ENCODE data around the gene CD72. TPM values are rescaled to one million over a fixed set of nuclear protein-coding genes. Genes with fewer than 3 reads are reported as not detected.
A peak's percentile ranks its signal among the peaks of the same experiment; 100 is the strongest.
"Not testable (repeated sequence)": the region's sequence is repeated elsewhere in the genome, so short reads cannot be mapped to it uniquely, and the experiment has no call there.

The CD72 gene
- polyA plus RNA-seq, 12 donors, result 1.0 to 4.8 (median 2.1) TPM; not detected in 2

DNA sequence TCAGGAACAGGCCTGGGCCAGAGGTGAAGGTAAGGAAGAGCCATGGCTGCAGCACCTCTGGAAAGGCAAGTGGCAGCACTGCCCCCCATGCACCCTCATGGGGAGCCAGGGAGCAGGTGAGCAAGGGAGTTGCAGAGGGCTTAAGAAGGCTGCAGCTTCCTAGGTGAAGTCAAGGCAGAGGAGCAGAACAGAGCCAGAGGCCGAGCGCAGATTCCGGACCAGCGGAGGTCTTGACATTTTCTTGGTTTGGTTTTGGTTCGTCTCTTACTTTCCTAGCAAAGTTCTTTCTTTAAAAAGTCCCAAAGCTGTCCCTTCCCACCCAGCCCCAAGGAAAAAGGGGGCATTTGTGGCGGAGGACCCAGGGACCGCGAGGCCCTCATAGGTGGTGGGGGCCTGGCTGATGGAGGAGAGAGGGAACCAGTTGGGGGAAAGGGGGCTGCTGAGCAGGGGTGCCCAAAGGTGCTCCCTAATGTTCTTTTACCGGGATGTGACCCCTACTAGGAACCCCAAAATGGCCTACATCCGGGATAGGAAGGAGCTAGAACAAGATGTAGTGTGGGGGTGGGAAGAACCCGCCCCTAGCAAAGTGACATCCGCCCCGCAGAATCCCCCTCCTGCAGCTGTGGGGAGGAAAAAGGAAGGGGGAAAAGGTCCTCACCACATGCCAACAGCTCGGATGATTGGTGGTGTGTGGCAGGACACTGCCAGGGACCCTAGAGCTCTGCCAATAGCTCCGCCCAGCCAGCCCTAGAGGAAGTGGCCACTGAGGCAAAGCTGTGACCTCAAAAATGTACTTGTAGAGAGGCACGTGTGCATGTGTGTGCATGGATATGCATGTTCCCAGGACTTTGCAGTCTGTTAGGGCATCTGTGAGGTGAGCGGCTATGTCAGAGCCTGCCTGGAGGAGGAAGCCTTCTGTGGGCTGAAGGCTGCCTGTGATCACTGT is 914 bp upstream of the CD72 start:
- no peak for DNase-seq

DNA sequence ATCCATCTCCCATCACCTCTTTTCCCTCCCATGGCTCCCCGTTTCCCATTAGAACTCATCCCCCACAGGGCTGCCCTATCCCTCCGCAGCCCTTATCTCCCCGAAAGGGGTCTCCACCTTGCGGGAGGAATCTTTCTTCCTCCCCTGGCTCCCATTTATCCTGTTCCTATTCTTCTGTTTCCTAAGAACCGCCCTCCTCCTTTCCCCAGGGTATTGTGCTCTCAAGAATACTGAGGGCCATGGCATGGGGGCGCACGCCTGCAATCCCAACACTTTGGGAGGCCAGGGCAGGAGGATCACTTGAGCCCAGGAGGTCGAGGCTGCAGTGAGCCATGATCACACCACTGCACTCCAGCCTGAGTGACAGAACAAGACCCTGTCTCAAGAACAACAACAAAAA is 665 bp downstream of the CD72 start:
- no peak for DNase-seq

DNA sequence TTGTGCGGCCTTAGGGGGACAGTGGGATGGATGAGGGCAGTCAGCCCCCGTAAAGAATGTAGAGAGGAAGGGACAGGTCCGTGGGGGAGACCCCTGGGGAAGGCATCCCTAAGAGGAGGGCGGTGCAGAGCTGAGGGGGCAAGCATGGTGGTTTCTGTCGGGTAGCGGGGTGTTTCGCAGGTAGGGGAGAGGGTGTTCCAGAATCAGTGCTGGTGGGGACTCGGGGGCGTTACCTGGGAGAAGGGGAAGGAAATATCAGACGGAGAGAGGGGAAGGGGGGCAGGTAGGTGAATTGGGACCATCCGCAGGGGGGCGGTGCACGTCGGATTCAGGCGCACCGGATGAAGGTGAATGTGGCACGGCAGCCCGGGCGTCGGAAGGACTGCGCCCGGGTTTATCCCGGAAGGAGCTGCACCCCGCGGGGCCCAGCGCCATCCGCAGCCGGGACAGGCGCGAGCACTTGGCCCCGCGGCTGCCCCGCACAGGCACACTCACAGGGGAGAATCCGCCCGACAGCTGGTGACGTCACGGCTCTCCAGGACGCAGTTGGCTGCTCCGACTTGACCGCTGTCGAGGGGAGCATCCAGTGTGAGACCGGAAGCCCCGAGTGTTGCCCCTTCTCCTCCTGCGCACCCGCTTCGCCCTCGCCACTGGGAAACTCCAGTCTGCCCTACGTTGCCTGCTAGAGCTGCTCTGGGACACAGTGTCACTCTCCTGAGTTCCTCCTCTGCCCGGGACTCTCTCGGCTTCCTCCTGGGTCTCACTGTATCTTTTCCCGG is 1.3 kb downstream of the CD72 start:
- peak; percentile 34 for DNase-seq

DNA sequence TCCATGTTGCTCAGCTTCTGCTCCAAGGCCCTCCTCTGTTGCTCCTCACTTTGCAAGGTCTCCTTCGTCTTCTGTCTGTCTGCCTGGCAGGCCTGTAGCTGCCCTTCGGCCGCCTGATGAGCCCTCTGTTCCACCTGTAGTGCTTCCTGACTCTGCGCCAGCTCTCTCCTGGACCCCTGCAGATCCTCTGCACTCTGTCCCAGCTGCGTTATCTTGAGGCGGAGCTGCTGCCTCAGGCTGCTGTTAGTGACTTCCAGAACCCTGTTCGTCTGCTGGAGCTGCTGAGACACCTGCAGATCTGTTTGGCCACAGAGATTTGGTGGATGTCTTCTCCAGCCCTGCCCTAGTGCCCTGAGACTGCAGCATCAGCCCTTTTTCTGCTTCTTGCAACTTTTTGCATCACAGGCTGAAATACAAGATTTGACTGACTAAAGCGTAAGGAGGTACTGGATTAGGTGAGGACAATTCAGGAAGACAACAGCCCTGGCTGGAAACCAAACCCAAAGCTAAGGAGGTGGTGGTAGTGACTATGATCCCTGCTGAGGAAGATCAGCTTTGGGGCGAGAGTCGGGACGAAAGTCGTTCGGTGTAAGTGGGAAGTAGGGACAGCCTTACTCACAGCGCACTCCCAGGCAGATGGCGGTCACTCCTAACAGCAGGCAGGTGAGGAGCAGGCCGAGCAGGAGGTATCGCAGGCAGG is 2.1 kb downstream of the CD72 start:
- DNase-seq, result no peak

DNA sequence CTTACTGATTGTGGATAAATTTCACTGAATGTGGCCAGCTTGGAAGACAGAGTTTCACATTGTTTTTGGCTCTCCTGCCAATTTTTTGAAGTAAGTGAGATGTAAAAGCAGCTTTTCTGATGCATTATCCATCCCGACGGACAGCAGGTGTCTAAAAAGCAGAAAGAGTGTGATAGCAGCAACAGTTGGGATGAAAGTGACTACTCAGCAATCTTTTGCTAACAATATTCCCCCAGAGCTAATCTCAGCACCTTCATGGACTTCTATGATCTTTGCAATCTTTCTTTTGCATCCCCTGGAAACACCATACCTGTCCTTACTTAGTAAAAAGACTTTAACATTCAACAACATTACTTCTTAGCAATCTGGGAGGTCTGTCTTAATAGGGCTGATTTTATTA is 5.4 kb downstream of the CD72 start:
- no peak for DNase-seq

DNA sequence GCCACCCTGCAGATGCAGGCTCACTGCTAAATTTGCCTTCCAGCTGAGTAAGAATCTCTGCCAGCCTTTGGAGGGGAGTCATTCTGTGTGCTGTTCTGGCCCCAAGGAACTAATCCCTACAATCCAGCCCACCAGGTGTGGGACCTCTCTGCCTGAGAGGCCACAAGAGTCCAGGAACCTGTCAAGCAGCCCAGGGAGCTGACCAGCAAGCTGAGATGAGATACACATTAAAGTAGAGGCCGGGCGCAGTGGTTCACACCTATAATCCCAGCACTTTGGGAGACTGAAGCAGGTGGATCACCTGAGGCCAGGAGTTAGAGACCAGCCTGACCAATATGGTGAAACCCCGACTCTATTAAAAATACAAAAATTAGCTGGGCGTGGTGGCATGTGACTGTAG is 6.1 kb downstream of the CD72 start:
- DNase-seq, result not testable (repeated sequence)

DNA sequence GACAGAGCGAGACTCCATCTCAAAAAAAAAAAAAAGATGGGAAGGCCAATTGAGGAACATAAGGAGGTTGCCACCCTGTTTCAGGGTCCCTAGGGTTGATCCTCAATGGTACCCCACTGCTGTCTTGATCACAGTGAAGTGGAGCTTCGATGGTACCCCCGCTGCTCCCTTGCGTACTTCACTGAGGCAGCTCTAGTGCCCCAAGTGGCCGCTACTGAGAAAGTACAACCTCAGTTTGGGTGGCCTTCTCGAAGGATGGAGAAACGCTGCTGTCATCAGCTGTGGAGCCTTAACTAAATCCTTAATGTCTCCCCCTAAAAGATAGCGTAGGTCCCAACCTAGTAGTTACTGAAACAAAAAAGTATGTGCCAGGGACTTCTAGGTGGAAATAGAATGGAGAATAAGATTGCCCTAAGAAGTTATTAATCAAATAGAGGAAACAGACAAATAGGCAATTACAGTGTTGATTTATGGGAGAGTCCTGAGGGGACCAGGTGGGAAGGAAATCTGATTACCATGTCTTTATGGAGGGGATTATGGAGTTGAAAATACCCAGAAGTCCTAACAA is 6.9 kb downstream of the CD72 start:
- DNase-seq, result no peak

DNA sequence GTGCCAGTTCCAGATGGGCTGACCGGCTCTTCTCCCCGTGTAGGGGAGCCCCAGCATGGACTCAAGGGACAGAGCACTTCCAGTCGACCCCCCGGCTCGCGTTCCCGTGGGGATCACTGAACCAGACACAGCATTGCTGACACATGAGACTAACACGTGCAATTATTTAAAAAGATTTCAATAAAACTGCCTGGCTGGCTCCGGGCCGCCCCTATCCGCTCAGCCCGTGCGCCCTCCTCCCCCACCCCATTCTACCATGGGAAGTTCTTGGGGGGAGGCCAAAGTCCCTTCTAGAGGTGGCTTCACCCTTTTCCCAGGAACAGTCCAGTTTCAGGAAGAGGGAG is 8.4 kb downstream of the CD72 start:
- no peak for DNase-seq

DNA sequence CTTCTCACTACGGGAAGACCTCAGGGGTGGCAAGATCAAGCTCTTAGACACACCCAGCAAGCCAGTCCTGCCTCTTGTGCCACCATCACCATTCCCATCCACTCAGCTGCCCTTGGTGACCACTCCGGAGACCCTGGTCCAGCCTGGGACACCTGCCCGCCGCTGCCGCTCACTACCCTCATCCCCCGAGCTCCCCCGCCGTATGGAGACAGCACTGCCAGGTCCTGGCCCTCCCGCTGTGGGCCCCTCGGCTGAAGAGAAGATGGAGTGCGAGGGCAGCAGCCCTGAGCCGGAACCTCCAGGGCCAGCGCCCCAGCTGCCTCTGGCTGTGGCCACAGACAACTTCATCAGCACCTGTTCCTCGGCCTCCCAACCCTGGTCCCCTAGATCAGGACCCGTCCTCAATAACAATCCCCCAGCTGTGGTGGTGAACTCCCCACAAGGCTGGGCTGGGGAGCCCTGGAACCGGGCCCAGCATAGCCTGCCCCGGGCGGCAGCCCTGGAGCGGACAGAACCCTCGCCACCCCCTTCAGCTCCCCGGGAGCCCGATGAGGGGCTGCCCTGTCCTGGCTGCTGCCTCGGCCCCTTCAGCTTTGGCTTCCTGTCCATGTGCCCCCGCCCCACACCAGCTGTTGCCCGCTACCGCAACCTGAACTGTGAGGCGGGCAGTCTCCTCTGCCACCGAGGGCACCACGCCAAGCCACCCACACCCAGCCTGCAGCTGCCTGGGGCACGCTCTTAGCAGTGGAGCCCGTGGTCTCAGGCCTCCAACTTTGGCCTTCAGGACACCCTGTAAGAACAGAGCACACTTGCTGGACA is 9.0 kb downstream of the CD72 start:
- peak; percentile 38 for DNase-seq

DNA sequence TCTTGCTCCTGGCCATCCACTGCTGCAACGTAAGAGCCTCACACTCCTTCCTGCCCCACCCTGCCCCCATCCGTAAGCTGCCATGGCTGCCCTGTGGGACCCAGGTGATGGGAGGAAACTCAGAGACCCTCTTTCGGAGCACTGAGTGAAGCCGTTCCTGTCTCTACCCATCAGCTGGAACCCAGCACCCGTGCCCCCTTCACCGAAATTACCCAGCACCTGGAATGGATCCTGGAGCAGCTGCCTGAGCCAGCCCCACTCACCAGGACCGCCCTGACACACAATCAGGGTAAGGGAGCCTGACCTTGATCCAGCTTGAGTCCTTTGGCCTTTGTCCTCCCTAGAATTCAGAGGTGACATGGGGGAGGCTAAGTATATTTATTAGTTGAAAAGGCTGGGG is 10.0 kb downstream of the CD72 start:
- no peak for DNase-seq

DNA sequence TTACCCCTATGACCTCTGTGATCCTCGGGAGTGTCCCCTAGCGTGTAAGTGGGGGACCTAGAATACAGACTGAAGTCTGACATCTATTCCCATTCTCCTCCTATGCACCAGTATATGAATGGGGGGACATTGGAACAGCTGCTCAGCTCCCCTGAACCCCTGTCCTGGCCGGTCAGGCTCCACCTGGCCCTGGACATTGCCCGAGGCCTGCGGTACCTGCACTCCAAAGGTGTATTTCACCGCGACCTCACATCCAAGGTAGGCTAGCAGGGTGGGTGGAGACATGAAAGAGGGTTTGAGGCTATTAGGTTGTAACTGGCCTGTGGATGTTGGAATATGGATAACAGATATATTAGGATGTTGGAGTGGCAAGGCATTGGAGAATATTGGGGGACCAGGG is 11.5 kb downstream of the CD72 start:
- DNase-seq, result no peak

DNA sequence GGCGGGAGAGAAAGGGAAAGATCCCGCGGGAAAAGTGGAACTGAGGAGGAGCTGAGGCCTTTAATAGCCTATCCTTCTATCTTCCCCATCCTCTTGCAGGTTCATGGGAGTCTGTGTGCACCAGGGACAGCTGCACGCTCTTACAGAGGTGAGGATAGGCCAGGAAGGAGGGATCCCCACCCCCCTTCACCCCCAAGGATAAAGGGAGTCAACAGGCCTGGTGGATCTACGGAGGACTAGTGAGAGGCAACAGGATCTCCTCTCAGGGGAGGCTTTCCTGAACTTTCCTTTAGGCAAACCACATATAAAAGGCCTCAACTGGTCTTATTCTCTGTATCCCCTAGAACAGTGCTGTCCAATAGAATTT is 12.1 kb downstream of the CD72 start:
- DNase-seq, result no peak

DNA sequence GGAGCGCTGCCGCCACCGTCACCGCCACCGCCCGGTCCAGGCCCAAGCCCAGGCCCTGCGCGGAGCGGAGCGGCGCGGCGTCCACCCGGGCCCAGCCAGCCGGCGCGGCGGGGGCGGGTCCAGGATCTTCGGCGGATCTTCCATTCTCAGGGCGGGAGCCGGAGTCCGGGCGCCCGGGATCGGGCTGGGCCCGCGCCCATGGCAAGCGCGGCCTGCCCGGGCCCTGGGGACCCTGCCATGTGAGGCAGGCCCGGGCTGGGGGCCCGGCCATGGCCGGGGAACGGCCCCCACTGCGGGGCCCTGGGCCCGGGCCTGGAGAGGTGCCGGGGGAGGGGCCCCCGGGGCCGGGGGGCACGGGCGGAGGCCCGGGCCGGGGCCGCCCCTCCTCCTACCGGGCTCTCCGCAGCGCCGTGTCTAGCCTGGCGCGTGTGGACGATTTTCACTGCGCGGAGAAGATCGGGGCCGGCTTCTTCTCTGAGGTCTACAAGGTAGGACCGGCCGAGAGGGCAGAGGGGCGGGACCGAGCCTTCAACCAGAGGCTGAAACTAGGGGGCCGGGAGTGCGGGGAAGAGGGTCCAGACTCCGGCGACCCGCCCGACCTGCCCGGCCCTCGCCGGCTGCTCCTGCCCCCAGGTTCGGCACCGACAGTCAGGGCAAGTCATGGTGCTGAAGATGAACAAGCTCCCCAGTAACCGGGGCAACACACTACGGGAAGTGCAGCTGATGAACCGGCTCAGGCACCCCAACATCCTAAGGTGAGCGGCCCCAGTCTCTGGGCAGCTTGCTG is 12.7 kb downstream of the CD72 start:
- no peak for DNase-seq

DNA sequence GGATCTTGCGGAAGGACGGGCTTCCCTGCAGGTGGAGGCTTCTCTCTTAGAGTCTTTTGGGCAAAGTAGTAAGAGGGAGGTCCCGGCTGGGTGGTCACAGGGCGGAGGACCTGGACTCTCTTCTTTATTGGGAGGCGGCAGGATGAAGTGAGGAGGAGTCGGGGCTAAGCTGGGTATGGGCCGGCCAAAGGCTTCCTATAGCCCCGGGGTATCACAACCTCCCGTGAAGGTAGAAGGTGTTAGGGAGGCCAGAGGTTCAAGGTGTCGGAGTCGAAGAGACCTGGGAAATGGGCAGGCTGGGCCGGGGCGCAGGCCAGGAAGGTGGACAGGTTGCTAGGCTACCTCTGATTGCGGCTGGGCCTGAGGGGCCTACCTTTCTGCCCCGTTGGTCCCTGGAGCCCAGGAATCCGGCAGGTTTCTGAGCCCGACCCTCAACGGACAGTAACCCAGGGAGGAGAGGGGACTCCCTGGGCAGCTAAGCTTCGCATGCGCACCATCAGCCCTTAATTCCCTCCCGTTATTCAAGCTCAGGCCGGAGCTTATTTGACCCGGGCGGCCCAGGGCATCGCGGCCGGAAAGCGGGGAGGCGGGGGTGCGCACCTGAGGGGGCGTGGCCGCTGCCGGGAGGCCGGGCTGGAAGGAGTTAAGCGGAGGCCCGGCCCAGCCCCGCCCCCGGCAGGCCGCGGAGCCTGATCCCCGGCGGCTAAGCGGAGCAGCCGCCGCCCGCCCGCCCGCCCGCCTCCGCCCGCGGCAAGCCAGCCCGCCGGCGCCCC is 13.4 kb downstream of the CD72 start, which contains the start of gene TESK1:
TESK1 (plus strand) TSS at position 685 of the 773 bp plus-strand sequence. CDS start 358 bp downstream, outside the sequence.
- DNase-seq, result peak; percentile 51

DNA sequence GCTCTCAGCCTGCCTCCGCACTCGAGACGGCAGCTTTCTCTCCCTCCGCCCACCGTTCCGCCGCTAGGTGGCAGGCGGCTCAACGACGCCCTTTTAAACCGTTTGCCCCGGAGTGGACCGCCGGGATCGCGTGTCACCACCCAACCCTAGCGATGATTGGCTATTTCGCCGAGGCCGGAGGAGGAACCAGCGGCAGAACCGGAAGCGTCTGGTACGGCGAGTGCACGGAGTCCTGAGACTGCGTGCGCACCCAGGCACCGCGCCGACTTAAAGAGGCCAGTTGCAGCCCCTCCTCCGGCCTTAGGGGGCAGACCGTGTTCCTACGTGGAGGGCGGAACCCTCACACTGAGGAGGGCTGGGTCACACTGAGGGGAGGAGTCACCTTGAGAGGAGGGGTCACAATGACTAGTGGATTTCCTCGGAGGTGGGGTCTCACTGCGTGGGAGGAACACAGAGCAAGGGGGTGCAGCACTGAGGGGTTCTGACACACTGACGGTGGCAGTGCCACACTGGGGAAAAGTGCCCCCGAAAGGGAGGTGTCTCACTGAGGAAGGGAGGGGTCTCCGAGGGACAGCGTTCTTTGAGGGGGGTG is 14.1 kb downstream of the CD72 start:
- DNase-seq, result peak; percentile 100

DNA sequence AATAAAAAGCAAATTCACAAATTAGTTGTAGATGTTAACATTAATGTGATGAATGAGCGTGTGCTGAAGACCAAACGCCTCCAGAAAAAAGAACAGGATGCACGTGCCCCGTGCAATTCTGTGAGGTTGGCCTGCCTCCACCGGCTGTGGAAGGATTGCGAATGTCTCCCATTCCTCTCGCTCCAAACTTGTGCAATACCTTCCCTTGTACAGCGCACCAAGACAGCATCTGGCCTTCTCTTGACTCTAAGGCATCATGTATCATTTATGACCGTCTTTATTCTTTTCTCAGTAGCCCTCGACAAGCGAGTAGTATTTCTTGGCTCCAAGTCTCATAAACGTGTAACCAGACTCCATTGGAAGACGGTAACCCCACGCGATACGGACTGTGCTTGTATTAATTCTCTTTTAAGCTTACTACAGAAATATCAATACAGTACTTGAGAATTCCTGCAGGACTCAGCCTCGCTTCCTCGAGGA is 14.7 kb downstream of the CD72 start:
- no peak for DNase-seq

DNA sequence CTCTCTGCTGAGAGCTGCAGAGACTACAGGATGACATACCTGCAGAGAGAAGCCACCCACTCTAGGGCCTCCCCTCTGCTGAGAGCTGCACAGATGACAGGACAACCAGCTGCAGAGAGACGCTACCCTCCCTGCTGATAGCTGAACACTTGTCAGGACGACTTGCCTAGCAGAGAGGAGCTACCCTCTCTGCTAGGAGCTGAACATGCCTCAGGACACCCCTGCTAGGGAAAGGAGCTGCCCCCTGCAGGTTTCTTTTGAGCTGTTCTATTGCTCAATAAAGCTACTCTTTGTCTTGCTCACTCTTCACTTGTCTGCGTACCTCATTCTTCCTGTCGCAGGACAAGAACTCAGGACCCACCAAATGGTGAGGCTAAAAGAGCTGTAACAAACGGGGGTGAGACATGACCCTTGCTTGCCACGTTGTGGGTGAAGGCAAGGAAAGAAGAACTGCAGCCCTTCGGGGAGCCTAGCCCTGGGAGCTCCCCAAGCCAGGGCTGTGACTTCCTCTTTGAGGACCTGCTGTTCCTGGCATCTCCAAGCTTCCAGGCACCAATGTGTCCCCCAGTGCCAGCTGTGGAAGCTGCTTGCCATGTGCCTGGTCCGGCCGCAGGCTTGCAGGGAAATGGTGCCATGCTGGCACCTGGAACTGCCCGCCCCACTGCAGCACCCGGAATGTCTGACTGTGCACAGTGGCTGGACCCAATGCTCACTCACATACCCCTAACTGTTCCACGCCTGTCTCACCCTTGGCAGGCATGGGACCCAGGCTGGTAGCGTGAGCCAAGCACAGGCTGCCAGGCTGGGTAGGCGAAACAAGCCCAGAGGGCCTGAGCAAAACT is 18.2 kb downstream of the CD72 start:
- no peak for DNase-seq
